ENCODE results near the gene RHOBTB1. TPM values are rescaled to one million over a fixed set of nuclear protein-coding genes. Genes with fewer than 3 reads are reported as not detected.
A peak's percentile ranks its signal among the peaks of the same experiment; 100 is the strongest.

RHOBTB1 gene
- total and polyA plus RNA-seq, 9 of the 15 experiments (the other 6 are each of a cell fraction or from before 2014, with no cell fraction given): 1.7 to 11.7 (median 9.3) TPM

DNA sequence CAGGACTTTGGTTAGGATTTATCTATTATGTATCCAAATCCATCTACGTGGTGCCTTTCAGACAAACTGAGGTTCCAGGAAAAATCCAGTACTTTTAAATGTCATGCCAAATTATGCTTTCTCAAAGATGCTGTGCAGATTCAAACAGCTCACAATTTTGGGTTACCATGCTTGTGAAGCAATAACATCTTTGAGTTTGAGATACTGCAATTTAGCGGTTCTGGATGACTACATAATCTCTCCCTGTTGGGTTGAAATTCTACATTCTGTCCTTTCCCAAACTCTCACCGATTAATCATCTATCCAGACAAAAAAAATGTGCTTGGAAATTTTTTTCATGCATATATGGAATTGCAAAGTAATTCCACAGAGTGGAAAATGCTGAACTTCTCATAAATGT is 3.5 kb downstream of the RHOBTB1 start:
- Histone ChIP-seq H3K4me2 (ENCODE audit: insufficient read depth, low read length) (no peak overlapping the region), H2AFZ (ENCODE audit: low read depth, low read length) (no peak overlapping the region), H3K27ac (ENCODE audit: extremely low read depth, low read depth, low read length) (no peak overlapping the region), H3K27me3 (ENCODE audit: control insufficient read depth in 2 of 2, insufficient read depth in 2 of 2, low read length in 2 of 2) (no peaks in the 10 kb centered on the region), H3K4me1 (replicated peaks in 1 of 2; ENCODE audit: control insufficient read depth in 2 of 2, insufficient read depth in 2 of 2, low read length in 2 of 2) (peaks cover 23 to 27% of the 10 kb centered on the region in 2 experiments; a peak in 4 of 5 replicates), H3K79me2 (ENCODE audit: control insufficient read depth, insufficient read depth, low read length) (no peaks in the 10 kb centered on the region), H3K9me1 (ENCODE audit: control insufficient read depth, insufficient read depth, low read length) (no peaks in the 10 kb centered on the region), H4K20me1 (replicated peaks; ENCODE audit: control insufficient read depth, insufficient read depth, low read length) (no peaks in the 10 kb centered on the region), H3K9ac (ENCODE audit: insufficient read depth in 1 of 2, low read depth in 2 of 2, low read length in 2 of 2) (no peak overlapping the region), H3K4me3 (no peak overlapping the region), H3K9me3 (replicated peaks; ENCODE audit: control insufficient read depth, insufficient read depth, low read depth, low read length) (no peaks in the 10 kb centered on the region), H3K36me3 (ENCODE audit: control insufficient read depth, insufficient read depth, low read length) (no peaks in the 10 kb centered on the region)
- ChIA-PET POLR2A (no interaction called here), CTCF (ENCODE audit: low intra/inter-chr PET ratio) (no interaction called here)
- FAIRE-seq (no peak), DNase-seq (ENCODE audit: extremely low read depth in 1 of 4, low spot score in 3 of 4) (no peak), ATAC-seq (no peak)
- 53% methylated on average over 3 of the region's 3 CpGs for WGBS (ENCODE audit: insufficient coverage, low coverage, missing lambda C conversion rate)
- intact Hi-C loops (cut with micrococcal nuclease) (no loop called here), in situ Hi-C loops (cut with MboI) (no loop called here)
- TF ChIP-seq NR3C1 (CRISPR knock-in tag; IDR thresholded peaks at IDR 0.05) (no peak), CEBPG (CRISPR knock-in tag; IDR thresholded peaks at IDR 0.05) (no peak), CEBPG (tag; conservative IDR thresholded peaks at IDR 0.05 in 1 of 2, IDR thresholded peaks at IDR 0.05 in 1 of 2) (0 out of 4 replicates have a peak, but pooled peaks of 1 of the 2 experiments have one; percentile 6)
- no TSS peak for BruUV-seq (replicated peaks)

DNA sequence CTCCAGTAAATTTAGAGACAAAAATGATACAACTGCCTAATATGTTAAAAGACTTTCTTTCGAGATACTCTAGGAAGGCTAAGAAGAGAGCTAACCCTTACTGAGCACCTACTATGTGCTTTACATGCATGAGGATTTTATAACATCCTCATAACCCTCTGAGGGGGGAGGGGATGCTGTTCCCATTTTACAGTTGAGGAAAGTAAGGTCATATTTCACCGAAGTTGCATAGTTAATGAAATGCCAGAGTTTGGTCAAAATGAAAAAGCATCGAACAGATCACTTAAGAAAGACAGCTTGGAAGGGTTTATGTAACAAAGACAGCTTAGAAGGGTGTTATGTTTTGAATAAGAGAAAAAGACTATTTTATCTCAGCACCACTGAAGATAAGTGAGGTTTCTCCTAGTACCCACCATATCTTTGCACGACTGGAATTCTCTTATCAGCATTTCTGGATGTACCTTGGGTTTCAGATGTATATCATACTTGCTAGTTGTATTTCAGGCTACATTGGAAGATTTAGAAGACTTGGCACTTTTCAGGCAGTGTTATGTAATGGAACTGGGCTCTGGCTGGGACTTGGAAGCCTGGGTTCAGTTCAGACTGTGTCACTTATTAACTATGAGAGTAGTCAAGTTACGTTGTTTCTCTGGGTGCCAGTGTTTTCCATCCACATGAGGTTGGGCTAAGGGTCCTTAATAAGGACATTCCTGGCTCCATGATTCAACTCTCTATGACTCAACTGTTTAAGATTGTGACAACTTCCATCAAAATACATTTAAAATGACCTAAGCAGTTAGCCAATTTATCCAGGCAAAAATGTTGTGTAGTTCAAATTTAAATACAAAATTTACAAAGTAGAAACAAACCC is 6.0 kb downstream of the RHOBTB1 start:
- no peak overlapping the region for H2AFZ ChIP-seq (ENCODE audit: low read depth, low read length)
- no TSS peak for BruUV-seq (replicated peaks)
- no peaks in the 10 kb centered on the region for H4K20me1 ChIP-seq (replicated peaks; ENCODE audit: control insufficient read depth, insufficient read depth, low read length)
- in situ Hi-C loops (cut with MboI) (no loop called here), intact Hi-C loops (cut with micrococcal nuclease) (no loop called here)
- POLR2A ChIA-PET: interaction anchor here (1.9 kb wide), 1 partner anchor 11 kb away, joined by 3 read pairs; no protein-coding TSS in a partner anchor
- H3K4me1 ChIP-seq (replicated peaks in 1 of 2; ENCODE audit: control insufficient read depth in 2 of 2, insufficient read depth in 2 of 2, low read length in 2 of 2): peaks cover 4 to 21% of the 10 kb centered on the region in 2 experiments; a peak in 4 of 5 replicates
- no peaks in the 10 kb centered on the region for H3K9me1 ChIP-seq (ENCODE audit: control insufficient read depth, insufficient read depth, low read length)
- no peak for ATAC-seq
- H3K36me3 ChIP-seq (ENCODE audit: control insufficient read depth, insufficient read depth, low read length): no peaks in the 10 kb centered on the region
- no peak overlapping the region for H3K27ac ChIP-seq (ENCODE audit: extremely low read depth, low read depth, low read length)
- no peak overlapping the region for H3K4me2 ChIP-seq (ENCODE audit: insufficient read depth, low read length)
- H3K79me2 ChIP-seq (ENCODE audit: control insufficient read depth, insufficient read depth, low read length): no peaks in the 10 kb centered on the region
- WGBS (ENCODE audit: insufficient coverage, low coverage, missing lambda C conversion rate): 34% methylated on average over 5 of the region's 5 CpGs
- DNase-seq (ENCODE audit: extremely low read depth in 1 of 4, low spot score in 3 of 4): no peak
- CTCF ChIA-PET (ENCODE audit: low intra/inter-chr PET ratio): no interaction called here
- no peak overlapping the region for H3K4me3 ChIP-seq
- H3K9me3 ChIP-seq (replicated peaks; ENCODE audit: control insufficient read depth, insufficient read depth, low read depth, low read length): no peaks in the 10 kb centered on the region
- no peak overlapping the region for H3K9ac ChIP-seq (ENCODE audit: insufficient read depth in 1 of 2, low read depth in 2 of 2, low read length in 2 of 2)
- FAIRE-seq: peak; percentile 54
- H3K27me3 ChIP-seq (ENCODE audit: control insufficient read depth in 2 of 2, insufficient read depth in 2 of 2, low read length in 2 of 2): no peaks in the 10 kb centered on the region
- TF ChIP-seq HDAC2 (IDR thresholded peaks at IDR 0.05) (0 out of 2 replicates have a peak, but pooled peaks have one; percentile 24), FOXJ2 (tag; IDR thresholded peaks at IDR 0.05) (0 out of 2 replicates have a peak, but pooled peaks have one; percentile 28), GTF2E2 (tag; IDR thresholded peaks at IDR 0.05) (0 out of 2 replicates have a peak, but pooled peaks have one; percentile 24), HNRNPLL (IDR thresholded peaks at IDR 0.05; ENCODE audit: low read depth, low read length, poor library complexity, severe bottlenecking) (no peak), ADNP (tag; IDR thresholded peaks at IDR 0.05) (peak; percentile 90), RCOR1 (IDR thresholded peaks at IDR 0.05; ENCODE audit: borderline replicate concordance in 1 of 2, low read depth in 2 of 2, low read length in 2 of 2) (peak in 1 of 2 experiments; percentile 15; a peak in 1 of 4 replicates), ZNF766 (CRISPR knock-in tag; conservative IDR thresholded peaks at IDR 0.05) (peak; percentile 96), C11orf30 (IDR thresholded peaks at IDR 0.05; ENCODE audit: low read depth) (peak; percentile 54; the same call in 1 of the 2 replicates), ZNF316 (IDR thresholded peaks at IDR 0.05) (peak; percentile 60; the same call in 1 of the 2 replicates), MIER1 (IDR thresholded peaks at IDR 0.05; ENCODE audit: low read depth) (no peak), CEBPB (tag; IDR thresholded peaks at IDR 0.05) (no peak), BCOR (IDR thresholded peaks at IDR 0.05) (peak; percentile 80), ZNF124 (CRISPR knock-in tag; IDR thresholded peaks at IDR 0.05) (no peak), ZKSCAN1 (IDR thresholded peaks at IDR 0.05; ENCODE audit: low read depth, low read length) (peak; percentile 92)

Data from K562 (cell line).